ENCODE data around the gene KRT86.
"Not testable (repeated sequence)": the region's sequence is repeated elsewhere in the genome, so short reads cannot be mapped to it uniquely, and the experiment has no call there.

Gene KRT86

GRCh38 chr12:52270541-52271070 lies 3.8 kb upstream of the KRT86 start:
- DNase-seq (ENCODE audit: low read depth) = no peak

GRCh38 chr12:52271158-52271557 lies 3.3 kb upstream of the KRT86 start:
- DNase-seq (ENCODE audit: low read depth) = no peak

GRCh38 chr12:52275686-52276085 lies 1.2 kb downstream of the KRT86 start:
- DNase-seq (ENCODE audit: low read depth) = no peak

- DNase-seq (ENCODE audit: low read depth) = no peak
Measured at GRCh38 chr12:52277486-52278245, 3.2 kb downstream of the KRT86 start.

GRCh38 chr12:52278575-52279421 lies 4.4 kb downstream of the KRT86 start:
- peak; percentile 38 for DNase-seq (ENCODE audit: low read depth)

- no peak for DNase-seq (ENCODE audit: low read depth)
Measured at GRCh38 chr12:52279422-52280318, 5.2 kb downstream of the KRT86 start.

GRCh38 chr12:52280319-52280795 lies 5.9 kb downstream of the KRT86 start:
- DNase-seq (ENCODE audit: low read depth) = peak; percentile 88

GRCh38 chr12:52280796-52281560 lies 6.5 kb downstream of the KRT86 start:
- DNase-seq (ENCODE audit: low read depth) = peak; percentile 94

- no peak for DNase-seq (ENCODE audit: low read depth)
Measured at GRCh38 chr12:52284562-52285171, 10.2 kb downstream of the KRT86 start.

GRCh38 chr12:52285172-52285745 lies 10.8 kb downstream of the KRT86 start:
- peak; percentile 48 for DNase-seq (ENCODE audit: low read depth)

- no peak for DNase-seq (ENCODE audit: low read depth)
Measured at GRCh38 chr12:52285851-52286530, 11.5 kb downstream of the KRT86 start.

- not testable (repeated sequence) for DNase-seq (ENCODE audit: low read depth)
Measured at GRCh38 chr12:52286857-52287785, 12.7 kb downstream of the KRT86 start.

GRCh38 chr12:52287816-52288805 lies 13.7 kb downstream of the KRT86 start:
- DNase-seq (ENCODE audit: low read depth) = not testable (repeated sequence)

GRCh38 chr12:52290483-52291134 lies 16.2 kb downstream of the KRT86 start:
- not testable (repeated sequence) for DNase-seq (ENCODE audit: low read depth)

GRCh38 chr12:52291267-52291935 lies 17.0 kb downstream of the KRT86 start, which contains the start of gene KRT81:
Gene KRT81, minus strand, starts transcription at chr12:52291534. Its CDS starts 69 bp downstream, at chr12:52291465.
- no peak for DNase-seq (ENCODE audit: low read depth)

- DNase-seq (ENCODE audit: low read depth) = no peak
Measured at GRCh38 chr12:52293926-52294325, 19.5 kb downstream of the KRT86 start.
